Prostate gland (tissue), 2 donors: ENCODE data around the gene MAP6.

Experiments
- POLR2A ChIP-seq: fragments of 450-650 bp; IDR thresholded peaks from one replicate; pipeline ENCODE4 v1.6.1; 2016; ENCODE audit warnings: antibody characterized with exemption, mild to moderate bottlenecking
- POLR2AphosphoS5 ChIP-seq: sonication (generic); formaldehyde crosslinking; IDR thresholded peaks from one replicate; pipeline ENCODE4 v1.6.1; 2017; ENCODE audit warnings: antibody characterized with exemption
- TF ChIP-seq, protein P1 (sequence below), 4 experiments: fragments of 200-600 bp in 2 of 4; fragments of 450-650 bp in 2 of 4; sonication (generic) in 2 of 4; IDR thresholded peaks; 1 replicate in 3 of 4; 2 replicates in 1 of 4; pipeline ENCODE4 v1.5.1; 2016 to 2019; ENCODE audit warnings: antibody characterized with exemption in 4 of 4, mild to moderate bottlenecking in 2 of 4, moderate library complexity in 2 of 4

DNA sequence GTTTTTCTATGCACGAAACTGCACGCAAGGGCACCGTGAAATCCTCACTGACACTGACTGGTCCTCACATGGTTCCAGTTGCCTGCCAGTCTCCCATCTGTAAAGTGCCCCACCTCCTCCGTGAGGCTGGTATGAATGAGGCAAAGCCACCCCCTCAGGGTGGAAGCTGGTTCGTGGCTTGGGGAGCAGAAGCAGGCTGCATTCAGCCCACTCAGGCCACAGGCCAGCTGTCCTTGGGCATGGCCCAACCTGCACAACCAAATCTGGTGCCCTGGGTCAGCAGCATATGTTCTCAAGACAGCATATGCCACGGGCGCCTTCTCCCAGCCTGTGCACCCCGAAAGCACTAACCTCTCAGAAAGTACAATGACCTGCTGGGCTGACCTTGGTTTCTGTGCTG, 77.5 kb downstream of the MAP6 start:
- TF ChIP-seq, protein P1, sequence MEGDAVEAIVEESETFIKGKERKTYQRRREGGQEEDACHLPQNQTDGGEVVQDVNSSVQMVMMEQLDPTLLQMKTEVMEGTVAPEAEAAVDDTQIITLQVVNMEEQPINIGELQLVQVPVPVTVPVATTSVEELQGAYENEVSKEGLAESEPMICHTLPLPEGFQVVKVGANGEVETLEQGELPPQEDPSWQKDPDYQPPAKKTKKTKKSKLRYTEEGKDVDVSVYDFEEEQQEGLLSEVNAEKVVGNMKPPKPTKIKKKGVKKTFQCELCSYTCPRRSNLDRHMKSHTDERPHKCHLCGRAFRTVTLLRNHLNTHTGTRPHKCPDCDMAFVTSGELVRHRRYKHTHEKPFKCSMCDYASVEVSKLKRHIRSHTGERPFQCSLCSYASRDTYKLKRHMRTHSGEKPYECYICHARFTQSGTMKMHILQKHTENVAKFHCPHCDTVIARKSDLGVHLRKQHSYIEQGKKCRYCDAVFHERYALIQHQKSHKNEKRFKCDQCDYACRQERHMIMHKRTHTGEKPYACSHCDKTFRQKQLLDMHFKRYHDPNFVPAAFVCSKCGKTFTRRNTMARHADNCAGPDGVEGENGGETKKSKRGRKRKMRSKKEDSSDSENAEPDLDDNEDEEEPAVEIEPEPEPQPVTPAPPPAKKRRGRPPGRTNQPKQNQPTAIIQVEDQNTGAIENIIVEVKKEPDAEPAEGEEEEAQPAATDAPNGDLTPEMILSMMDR (IDR thresholded peaks at IDR 0.05) = no peak
- TF ChIP-seq POLR2AphosphoS5 = no peak
- no peak for TF ChIP-seq POLR2A
